ENCODE measurements around the gene POLD4.

DNA sequence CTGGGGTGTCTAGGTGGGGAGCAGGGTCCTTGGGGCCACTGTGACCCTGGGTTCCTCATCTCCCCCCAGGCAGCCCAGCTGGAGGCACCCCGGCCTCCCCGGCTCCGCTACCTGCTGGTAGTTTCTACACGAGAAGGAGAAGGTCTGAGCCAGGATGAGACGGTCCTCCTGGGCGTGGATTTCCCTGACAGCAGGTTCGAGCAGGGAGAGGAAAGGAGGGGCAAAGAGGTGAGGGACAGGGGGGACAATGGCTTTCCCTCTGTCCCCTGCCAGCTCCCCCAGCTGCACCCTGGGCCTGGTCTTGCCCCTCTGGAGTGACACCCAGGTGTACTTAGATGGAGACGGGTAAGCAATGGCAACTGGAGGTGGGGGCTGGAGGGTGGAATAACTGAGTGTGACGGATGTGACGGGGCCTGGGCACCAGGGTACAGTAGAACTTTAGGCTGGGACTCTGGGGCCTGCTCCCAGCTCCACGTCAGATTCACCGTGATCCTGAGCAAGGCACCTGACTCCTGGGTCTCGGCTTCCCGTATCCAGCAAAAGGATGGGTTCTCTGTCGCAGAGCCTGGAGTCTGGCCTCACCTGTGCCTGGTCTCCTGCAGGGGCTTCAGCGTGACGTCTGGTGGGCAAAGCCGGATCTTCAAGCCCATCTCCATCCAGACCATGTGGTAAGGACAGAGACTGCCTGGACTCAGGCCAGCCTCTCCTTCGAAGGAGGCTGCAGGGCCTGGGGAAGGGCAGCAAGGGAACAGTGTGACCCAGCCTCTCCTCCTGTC is 46.4 kb downstream of the POLD4 start:
- TF ChIP-seq ZNF384 (IDR thresholded peaks at IDR 0.05) (no peak), TARDBP (IDR thresholded peaks at IDR 0.05) (no peak), SP1 (IDR thresholded peaks at IDR 0.05) (no peak), ARNT (IDR thresholded peaks at IDR 0.05) (no peak), FOXM1 (IDR thresholded peaks at IDR 0.05; ENCODE audit: borderline replicate concordance) (no peak), BHLHE40 (IDR thresholded peaks at IDR 0.05; ENCODE audit: borderline replicate concordance) (no peak), HDGF (IDR thresholded peaks at IDR 0.05; ENCODE audit: borderline replicate concordance) (no peak), SUZ12 (IDR thresholded peaks at IDR 0.05) (no peak), ELF4 (IDR thresholded peaks at IDR 0.05) (no peak)

Measured in HEK293T (cell line).